ENCODE results near the gene TFDP1.

- no peak for TF ChIP-seq CTCF (IDR thresholded peaks at IDR 0.05; ENCODE audit: low read length)
- no peak for TF ChIP-seq EZH2 (IDR thresholded peaks at IDR 0.05; ENCODE audit: borderline replicate concordance, low read length)
Measured at GRCh38 chr13:113601166-113602070, 16.9 kb downstream of the TFDP1 start.
